HK-2 (cell line): ENCODE measurements around the gene FRAS1.
"Not testable (repeated sequence)": the region's sequence is repeated elsewhere in the genome, so short reads cannot be mapped to it uniquely, and the experiment has no call there.

Experiments
- DNase-seq: peaks from one replicate; pipeline ENCODE4 v3.0.0-alpha.2; 2018; ENCODE audit not compliant: unreplicated experiment

FRAS1 gene

DNA sequence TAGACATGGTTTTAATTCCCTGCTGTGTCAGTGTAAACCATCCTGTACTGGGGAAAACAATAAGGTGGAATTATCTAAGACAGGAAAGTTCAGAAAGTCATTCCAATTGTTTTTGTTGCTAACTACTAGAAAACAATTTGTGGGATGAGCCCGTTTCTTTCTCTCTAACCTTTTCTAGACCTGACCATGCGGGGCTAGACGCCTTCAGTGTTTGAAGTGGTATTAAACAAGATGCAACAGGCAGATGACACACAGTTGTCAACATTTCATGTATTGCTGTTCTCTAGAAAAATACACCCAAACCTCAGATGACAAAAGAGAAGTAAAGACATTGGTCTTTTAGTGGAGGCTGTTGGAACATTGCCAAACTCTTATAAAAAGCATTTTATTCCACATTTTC lies 105.7 kb downstream of the FRAS1 start:
- no peak for DNase-seq

DNA sequence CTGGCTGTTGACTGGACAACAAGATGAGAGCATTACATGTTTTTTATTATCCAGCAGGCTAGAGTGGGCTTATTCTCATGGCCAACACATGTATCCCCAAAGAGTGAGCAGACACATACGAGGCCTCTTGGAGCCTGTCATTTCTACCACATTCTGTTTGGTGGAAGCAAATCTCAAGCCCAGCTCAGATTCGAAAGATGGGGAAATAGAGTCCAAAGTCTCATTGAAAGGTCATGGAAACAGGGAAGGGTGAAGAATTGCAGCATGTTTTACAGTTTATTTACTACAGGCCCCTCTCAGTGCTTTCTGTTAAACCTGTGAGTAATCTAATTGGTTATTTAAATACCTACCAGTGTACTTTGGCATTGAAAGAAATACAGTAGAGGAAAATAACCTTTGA lies 108.6 kb downstream of the FRAS1 start:
- no peak for DNase-seq

DNA sequence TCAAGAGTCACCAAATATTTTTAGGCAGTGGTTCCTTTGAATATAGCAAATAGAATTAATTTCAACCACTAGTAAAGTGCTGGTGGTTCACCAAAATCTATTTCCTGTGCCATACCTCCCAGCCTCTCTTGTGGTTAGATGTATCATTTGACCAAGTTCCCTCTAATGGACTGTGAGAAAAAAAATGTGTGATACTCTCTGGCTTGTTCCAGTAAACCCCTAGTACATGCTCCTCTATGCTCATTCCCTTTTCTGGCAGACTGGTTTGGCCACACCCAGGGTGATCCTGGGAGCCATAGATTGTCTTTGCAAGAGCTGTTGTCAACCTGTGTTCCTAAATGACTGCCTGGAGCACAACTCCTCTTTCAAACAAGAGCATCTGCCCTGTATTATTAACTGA lies 109.5 kb downstream of the FRAS1 start:
- no peak for DNase-seq

DNA sequence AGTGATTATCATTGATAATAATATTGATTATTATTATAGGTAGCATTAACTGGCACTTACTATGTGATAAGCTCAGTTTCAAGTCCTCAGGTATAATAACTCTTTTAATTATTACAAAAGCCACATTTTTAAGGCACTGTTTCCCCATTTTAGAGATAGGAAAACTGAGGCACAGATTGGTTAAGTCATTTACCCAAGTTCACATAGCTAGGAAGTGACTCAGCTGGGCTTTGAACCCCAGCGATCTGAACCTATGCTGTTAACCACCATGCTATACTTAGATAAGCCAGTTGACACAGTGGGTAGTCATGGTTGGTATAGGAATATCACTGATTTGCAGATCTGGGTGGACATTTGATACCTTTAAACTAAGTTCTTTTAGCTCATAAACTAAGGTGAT lies 110.4 kb downstream of the FRAS1 start:
- no peak for DNase-seq

DNA sequence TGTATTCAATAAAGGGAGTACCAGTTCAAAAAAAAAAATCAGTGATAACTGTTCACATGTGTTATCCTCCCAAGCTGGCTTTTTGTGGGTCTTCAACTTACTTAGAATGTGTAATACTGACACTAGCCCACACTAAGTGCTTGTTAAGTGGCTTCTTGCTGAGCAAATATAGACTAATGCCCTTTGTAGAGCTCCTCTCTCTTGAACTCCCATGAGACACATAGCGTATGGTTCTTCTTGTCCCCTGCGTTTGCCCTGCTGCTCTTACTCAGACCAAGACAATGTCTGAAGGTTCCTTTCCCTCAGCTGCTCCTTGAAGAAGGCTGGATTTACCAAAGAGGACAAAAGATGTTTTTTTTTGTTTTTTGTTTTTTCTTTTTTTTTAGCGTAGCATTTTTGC lies 110.9 kb downstream of the FRAS1 start:
- DNase-seq = no peak

DNA sequence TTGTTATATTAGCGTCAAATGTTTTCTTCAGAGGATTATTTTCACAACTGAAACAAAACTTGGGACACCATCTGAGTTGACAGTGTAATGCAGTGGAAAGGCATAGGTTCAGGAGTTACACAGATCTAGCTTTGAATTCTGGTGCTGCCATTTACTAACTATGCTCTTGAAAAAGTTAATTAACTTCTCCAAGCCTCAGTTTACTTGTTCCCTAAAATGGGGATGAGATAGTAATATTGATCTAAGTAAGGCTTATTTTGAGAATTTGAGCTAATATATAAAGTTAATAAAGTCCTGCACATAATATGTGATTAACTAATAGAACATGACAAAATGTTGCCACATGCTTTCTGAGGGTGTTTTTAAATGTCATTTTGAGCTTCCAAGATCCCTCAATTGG lies 112.6 kb downstream of the FRAS1 start:
- no peak for DNase-seq

DNA sequence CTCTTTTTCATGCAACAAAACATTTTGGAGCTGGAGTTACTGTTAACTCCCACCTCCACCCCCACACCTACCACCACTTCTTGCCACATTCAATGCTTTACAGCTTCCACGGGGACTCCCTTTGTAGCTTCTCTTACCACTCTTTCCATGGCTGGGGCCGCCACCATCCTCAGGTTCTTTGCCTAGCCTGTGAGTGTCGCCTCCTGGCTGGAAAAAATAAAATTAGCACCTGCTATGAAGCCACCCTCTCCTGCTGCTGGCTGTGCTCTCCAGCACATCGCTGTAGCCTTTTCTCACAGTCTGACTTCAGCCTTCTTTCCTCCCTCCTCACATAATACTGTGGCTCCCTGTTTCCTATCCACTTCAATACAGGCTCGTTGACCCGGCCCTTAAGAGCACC lies 114.4 kb downstream of the FRAS1 start:
- no peak for DNase-seq

DNA sequence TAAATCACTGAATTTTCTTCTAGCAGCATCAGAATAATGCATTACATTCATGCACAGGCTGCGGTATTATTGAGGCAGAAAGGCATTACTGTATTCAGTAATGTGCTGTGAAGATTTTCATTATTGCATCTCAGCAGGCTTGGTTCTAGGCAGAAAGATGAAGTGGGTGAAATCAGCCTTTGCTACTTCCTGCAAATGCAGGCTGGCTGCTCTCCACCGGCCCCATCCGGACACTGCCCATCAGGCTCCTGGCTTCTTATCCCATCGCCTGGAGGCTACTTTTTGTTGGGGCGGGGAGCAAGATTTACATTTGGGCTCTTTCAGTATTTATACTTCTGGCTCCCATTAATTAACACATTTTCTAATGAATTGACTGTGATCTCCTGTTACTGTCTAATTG lies 117.8 kb downstream of the FRAS1 start:
- DNase-seq = no peak

DNA sequence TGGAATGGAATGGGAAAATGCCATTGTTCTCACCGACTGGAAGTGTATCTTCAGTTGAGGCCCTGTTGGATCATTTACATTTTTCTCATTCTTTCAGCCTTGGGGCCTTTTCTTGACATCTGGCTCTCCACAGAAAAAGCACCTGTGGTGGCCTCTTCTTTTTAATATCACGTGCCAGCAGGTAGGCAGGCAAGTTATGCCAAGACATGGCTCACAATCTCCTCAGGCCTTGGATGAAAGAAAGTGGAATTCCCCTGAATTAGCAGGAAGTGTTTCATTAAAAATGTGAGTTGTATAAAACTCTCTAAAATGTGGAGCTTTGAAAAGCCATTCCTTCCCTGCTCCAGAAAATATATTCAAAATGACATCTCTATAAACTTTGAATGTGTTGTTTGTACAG lies 122.1 kb downstream of the FRAS1 start:
- DNase-seq = no peak

DNA sequence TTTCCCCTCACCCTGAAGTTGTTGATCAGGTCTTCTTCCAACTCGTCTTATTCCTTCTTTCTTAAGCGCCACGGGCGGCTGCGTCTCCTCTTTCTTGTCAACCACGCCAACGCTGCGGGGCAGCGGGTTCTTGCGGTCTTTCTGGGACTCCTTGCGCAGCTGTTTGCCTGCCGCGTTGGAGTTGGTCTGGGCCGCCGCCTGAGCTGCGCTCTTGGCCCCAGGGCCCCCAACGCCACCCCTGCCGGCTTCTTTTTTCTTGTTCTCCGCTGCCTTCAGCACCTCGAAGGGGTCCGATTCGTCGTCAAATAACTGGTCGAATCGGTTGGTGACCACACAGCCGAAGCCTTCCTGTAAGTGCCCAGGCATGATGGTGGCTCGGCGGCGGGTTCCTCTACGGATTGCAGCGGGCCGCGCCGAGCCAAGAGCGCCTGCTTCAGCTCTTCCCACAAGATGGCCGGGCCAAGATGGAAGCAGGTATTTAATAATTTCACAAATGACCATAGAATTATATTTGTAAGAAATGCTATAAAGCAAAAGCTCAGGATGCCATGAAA lies 124.6 kb downstream of the FRAS1 start:
- not testable (repeated sequence) for DNase-seq

DNA sequence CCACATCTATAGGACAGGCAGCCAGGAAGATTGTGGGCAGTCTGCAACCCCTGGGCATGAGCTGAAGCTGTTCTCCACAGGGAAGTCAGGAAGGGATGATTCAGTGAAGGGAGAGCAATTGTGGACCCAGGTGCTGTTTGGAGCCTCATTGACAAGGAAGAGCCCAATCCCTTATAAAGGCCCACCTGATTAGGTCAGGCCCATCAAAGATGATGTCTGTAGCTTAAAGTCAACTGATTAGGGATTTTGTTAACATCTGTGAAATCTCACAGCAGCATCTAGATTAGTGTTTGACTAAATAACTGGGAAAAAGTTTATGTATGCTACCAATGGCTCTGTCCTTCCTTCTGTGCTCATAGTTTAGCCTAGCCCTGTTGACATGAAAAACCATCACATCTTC lies 127.5 kb downstream of the FRAS1 start:
- no peak for DNase-seq

DNA sequence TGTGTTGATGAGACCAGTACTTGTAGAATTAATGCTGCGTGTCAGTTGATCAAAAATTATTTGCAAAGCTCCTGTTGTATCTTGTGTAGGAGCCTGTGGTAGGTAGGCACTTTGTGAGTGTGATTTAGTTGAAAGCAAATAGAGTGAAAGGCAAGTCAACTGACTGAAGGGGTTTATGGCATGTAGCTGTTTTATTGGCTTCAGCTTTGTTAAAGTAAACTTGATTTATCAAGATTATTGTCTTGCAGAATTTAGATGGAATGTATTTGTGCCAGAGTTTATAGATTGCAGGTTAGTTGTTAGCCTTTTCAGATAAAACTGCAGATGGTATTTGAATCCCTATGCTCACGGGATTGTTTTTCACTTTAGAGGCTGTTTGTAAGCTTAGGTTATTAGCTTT lies 128.0 kb downstream of the FRAS1 start:
- DNase-seq = no peak

DNA sequence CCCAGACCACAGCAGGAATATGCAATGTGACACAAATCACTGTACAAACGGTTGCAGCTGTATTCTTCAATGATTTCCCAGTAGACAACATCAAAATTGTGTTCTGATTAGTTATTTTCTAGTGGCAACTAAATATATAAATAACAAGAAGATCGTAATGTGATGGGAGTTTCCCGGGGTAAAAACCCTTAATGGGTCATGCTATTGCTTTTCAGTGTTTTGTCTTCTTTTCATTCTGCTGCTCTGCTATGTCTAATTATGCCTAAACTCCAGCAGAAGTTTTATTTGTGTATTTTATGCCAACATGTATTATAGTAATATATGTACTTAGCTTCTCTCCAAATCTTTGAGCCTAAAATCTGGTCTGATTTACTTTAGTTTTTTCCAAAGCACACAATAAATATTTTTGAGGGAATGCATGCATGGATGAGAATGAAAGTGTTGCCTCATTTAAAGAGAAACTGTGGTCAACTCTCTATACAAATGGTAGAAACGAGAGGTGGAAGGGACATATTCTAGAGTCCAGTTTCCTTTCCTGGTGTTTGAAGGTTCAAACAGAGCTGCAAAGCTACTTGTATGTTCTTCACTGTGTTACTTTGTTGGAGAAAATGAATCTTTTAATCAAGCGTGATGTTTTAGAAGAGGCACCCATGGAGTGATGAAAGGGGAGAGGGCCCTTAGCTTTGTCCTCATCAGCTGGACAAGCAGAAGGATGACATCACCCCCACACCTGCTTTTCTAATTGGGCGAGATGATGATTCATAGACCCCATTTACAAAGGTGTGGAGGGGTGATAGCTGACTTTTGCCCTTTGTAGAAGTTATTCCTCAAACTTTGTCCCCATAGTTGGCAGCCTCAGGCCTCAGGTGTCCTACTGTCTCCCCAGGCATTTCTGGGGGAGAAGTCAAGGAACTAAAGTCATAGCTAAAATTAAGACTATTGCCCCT lies 129.7 kb downstream of the FRAS1 start:
- no peak for DNase-seq

DNA sequence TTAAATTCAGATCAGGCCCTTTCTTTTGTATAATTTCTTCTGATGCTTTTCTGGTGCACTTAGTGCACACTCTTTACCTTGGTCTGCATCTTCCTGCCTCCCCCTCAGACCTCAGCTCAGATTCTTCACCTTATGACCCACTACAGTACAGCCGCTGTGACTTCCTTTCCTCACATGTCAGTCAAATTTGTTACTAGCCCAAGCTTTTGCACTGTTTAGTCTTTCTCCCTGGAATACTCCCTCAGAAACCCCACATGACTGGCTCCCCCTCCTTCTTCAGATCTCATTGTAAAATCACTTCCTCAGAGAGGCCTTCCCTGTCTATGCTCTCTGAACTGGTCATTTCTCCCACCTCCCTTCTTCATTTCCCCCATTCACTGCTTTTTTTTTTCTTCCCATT lies 132.9 kb downstream of the FRAS1 start:
- DNase-seq = no peak

DNA sequence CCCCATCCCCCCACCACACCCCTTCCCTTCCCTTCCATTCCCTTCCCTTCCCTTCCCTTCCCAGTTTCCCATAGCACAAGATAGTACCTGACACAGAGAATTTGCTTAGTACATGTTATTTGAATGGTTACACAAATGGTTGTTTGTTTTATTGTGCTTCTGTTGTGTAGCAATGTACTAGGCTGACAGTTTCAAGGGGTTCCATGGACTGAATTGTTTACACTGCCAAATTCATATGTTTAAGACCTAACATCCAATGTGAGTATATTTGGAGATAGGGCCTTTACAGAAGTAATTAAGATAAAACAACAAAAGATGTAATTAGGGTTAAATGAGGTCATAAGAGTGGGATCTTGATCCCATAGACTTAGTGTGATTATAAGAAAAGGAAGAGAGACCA lies 133.5 kb downstream of the FRAS1 start:
- no peak for DNase-seq

DNA sequence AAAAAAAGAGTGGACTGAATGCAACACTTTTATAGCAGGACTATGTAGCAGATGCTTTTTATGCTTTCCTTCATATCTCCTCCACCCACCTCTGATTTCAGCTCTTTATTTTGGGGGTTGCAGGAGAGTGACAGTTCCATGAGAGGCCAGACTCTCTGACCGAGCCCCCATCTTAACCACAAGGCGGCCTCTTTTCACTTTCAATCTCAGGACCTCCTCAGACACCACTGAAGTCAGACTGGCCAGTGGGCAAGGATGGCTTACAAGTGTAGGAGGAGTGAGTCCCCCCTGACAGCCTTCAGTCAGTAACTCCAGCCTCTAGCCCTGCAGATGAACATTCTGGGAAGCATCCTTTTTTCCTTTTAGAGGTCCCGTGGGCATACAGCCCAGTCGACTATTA lies 140.8 kb downstream of the FRAS1 start:
- no peak for DNase-seq

DNA sequence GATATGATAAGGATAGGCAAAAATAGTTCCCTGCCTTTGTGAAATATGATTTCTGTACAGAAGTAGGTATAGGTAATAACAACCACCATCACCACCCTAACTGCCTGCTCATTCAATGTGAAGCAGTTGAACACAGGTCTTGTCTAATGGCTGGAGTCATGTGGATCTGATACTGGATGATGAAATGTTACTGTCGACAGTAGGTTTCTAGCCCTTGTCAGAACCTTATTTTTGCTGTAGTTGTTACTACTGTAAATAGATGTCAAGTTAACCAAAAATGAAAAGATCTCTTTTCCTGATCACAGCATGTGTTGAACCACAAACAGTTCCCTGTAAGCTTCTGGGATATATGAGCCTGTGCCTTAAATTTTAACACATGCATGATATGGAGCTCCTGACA lies 142.9 kb downstream of the FRAS1 start:
- DNase-seq = no peak

DNA sequence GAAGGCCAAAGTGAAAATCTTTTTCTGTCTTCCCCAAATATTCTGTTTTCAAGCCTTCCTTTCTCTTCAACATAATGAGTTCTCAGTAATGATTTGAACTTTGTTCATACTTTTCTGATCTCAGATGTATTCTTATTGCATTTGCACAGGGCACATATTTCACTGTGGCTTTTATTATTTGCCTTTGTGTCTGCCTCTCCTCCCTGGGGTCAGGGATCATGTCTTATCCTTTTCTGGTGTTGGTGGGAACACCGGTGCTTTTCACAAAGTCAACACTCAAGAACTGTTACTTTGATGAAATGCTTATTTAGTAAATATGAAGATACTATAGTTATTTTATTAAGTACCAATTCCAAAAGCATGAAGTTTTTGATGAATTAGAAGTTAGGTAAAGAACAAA lies 143.8 kb downstream of the FRAS1 start:
- no peak for DNase-seq

DNA sequence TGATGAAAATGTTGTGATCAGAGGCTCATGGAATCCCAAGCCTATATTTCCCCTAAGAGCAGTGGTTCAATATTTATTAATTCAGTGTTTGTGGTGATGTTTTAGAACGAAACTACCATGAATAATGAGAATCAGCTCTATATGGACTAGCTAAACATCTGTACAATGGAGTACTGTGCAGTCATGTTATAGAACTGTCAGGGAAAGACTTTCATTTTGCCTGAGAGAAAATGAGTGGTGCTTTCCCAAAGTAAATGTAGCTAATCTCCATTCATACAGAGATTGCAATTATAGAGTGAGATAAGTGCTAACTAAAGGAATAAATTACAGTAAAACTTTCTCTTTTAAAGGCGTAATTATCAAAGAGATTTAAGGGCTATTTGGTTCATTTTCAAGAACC lies 147.1 kb downstream of the FRAS1 start:
- no peak for DNase-seq

DNA sequence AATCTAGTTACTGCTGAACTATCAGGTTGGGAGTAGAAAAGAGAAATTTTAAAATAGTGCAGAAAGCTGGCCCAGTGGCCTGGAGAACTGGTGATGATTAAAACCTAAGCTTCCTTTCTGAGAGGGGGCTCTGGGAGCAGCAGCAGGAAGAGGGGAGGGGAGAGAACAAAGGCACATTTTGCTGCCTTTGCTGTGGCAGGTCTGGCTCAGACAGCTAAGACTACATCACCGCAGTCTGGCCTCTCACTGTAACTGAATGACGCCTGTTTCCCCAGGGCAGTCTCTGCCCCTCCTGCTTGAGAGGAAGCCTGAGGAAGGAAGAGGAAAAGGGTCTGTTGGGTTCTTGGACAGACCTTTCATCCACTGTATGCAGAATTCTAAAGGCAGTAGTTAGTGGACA lies 148.5 kb downstream of the FRAS1 start:
- DNase-seq = no peak

DNA sequence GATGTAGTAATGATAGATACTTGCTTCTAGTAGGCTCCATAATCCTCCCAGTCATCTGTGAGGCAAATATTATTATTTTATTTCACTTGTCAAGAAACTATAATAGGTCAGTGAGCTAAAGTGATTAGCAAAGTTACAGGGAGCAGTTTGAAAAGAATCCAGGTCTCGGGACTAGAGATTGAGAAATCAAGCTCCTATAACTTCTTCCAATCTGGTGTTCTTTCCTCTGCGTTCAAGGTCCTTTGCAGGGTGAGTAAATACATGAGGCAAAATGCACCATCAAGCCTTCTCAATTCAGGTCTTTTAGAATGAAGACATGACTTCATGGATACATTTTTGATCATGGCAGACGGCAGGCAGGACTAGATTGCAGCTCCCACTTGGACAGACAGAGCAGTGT lies 150.4 kb downstream of the FRAS1 start:
- DNase-seq = no peak

DNA sequence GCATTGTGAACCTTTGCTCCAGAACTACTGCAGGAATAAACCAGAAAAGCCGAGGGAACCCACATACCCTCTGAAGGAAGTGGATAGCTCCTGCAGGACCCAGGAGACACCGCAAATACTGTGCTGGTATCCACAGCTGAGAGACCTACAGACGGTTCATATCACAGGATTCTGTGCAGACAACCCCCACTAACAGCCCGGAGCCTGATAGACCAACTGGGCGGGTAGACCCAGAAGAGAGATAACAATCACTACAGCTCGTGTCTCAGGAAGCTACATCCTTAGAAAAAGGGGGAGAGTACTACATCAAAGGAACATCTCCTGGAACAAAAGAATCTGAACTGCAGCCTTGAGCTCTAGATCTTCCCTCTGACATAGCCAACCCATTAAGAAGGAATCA lies 150.8 kb downstream of the FRAS1 start:
- no peak for DNase-seq

DNA sequence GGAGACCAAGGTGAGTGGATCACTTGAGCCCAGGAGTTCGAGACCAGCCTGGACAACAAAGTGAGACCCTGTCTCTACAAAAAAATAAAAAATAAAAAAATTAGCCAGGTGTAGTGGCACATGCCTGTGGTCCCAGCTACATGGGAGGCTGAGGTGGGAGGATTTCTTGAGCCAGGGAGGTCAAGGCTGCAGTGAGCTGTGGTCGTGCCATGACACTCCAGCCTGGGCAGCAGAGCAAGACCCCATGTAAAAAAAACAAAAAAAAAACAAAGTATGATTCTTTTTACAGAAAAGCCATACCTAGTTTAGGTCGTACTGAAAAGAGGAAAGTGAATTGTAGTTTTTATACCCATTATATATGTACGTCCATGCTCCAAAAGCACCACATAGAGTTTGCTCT lies 151.8 kb downstream of the FRAS1 start:
- DNase-seq = not testable (repeated sequence)
